ENCODE data around the gene CFDP1.

DNA sequence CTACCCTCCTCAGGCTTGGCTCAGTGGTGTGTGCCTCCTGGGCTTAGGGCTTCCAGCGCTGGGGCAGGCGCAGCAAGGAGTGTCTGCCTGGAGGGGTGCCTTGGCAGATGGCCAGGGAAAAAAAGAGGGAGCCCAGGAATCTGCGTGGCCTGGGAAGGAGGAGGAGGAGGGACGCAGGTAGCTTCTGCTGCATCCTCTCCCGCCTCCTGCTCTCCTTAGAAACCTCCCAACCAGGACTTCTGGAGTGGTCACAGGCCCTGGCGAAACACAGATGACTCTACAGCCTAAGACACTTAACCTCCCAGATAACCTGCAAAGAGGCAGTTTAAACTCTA is 174.5 kb downstream of the CFDP1 start:
- TF ChIP-seq, protein P1, sequence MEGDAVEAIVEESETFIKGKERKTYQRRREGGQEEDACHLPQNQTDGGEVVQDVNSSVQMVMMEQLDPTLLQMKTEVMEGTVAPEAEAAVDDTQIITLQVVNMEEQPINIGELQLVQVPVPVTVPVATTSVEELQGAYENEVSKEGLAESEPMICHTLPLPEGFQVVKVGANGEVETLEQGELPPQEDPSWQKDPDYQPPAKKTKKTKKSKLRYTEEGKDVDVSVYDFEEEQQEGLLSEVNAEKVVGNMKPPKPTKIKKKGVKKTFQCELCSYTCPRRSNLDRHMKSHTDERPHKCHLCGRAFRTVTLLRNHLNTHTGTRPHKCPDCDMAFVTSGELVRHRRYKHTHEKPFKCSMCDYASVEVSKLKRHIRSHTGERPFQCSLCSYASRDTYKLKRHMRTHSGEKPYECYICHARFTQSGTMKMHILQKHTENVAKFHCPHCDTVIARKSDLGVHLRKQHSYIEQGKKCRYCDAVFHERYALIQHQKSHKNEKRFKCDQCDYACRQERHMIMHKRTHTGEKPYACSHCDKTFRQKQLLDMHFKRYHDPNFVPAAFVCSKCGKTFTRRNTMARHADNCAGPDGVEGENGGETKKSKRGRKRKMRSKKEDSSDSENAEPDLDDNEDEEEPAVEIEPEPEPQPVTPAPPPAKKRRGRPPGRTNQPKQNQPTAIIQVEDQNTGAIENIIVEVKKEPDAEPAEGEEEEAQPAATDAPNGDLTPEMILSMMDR (IDR thresholded peaks at IDR 0.05; ENCODE audit: poor library complexity), result no peak
- TF ChIP-seq EZH2 (IDR thresholded peaks at IDR 0.05; ENCODE audit: borderline replicate concordance) (no peak), EZH2phosphoT487 (IDR thresholded peaks at IDR 0.05; ENCODE audit: low read depth, severe bottlenecking, unreplicated experiment) (no peak)

All from hepatocyte (in vitro differentiated cells).